ENCODE results near the gene RAD9A. TPM values are rescaled to one million over a fixed set of nuclear protein-coding genes. Genes with fewer than 3 reads are reported as not detected.

Gene RAD9A
- total RNA-seq, 2 experiments from 2014 or later, result 59.5 to 60.4 TPM

DNA sequence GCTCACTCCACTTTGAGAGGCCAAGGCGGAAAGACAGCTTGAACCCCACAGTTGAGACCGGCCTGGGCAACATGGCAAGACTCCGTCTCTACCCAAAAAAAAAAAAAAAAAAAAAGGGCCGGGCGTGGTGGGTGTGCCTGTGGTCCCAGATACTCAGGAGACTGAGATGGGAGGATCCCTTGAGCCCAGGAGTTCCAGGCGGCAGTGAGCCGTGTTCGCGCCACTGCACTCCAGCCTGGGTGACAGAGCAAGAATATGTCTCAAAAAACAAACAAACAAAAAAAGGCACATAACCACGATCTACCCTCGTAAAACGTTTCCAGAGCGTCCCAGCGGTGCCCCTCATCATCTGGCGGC is 861 bp upstream of the RAD9A start:
- peak overlapping the region; percentile 79 for H3K27ac Mint-ChIP-seq
- H3K27me3 Mint-ChIP-seq (ENCODE audit: low read depth), result no peaks in the 10 kb centered on the region
- ATAC-seq (no peak), DNase-seq (no peak)
- H3K4me3 Mint-ChIP-seq, result peak overlapping the region; percentile 97
- CTCF ChIA-PET, result interaction anchor here (1.8 to 31.4 kb wide), 7 partner anchors 9 to 129 kb away, joined by 4 to 998 read pairs (median 10); partner anchors contain the start of genes POLD4, PPP1CA and PTPRCAP
- H3K4me1 Mint-ChIP-seq (ENCODE audit: low read depth), result peaks cover 45% of the 10 kb centered on the region
- H3K36me3 Mint-ChIP-seq (ENCODE audit: low read depth), result peaks cover 26% of the 10 kb centered on the region
- POLR2A ChIA-PET, result interaction anchor here (0.6 to 2.6 kb wide), 6 partner anchors 10 to 88 kb away, joined by 3 to 33 read pairs (median 8); partner anchors contain the start of genes PPP1CA and PTPRCAP
- no peaks in the 10 kb centered on the region for H3K9me3 Mint-ChIP-seq (ENCODE audit: insufficient read depth)

DNA sequence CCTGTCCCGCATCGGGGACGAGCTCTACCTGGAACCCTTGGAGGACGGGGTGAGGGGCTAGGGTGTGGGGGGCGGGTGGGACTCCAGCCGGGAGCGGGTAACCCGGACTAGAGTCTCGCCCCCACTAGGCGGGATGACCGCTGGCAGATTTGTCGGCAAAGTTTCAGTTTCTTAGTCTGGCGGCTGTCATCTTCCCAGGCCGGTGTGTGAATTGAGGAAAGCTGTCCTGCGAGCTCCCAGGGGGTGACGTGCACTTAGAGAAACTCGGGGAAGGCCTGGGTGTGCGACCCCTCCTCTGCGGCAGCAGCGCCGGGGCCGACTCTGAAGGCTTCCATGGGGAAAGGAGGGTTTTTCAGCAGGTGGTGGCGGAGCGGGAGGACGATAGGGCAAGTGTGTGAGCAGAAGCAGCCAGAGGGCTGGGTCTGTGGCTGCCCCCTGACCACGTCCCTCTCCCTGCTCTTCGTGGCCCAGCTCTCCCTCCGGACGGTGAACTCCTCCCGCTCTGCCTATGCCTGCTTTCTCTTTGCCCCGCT is 463 bp downstream of the RAD9A start:
- H3K4me3 Mint-ChIP-seq, result peak overlapping the region; percentile 97
- peak overlapping the region; percentile 83 for H3K27ac Mint-ChIP-seq
- no peaks in the 10 kb centered on the region for H3K9me3 Mint-ChIP-seq (ENCODE audit: insufficient read depth)
- ATAC-seq (peak; percentile 3), DNase-seq (no peak)
- ChIA-PET CTCF (interaction anchor here (0.7 to 31.4 kb wide), 11 partner anchors 9 to 130 kb away, joined by 3 to 998 read pairs (median 7); partner anchors contain the start of genes PITPNM1, POLD4, PPP1CA and PTPRCAP), POLR2A (interaction anchor here (0.5 to 2.6 kb wide), 15 partner anchors 9 to 219 kb away, joined by 3 to 33 read pairs (median 4); partner anchors contain the start of genes PPP1CA, PTPRCAP, RPS6KB2 and TBC1D10C)
- H3K36me3 Mint-ChIP-seq (ENCODE audit: low read depth), result peaks cover 37% of the 10 kb centered on the region
- peaks cover 57% of the 10 kb centered on the region for H3K4me1 Mint-ChIP-seq (ENCODE audit: low read depth)
- no peaks in the 10 kb centered on the region for H3K27me3 Mint-ChIP-seq (ENCODE audit: low read depth)

DNA sequence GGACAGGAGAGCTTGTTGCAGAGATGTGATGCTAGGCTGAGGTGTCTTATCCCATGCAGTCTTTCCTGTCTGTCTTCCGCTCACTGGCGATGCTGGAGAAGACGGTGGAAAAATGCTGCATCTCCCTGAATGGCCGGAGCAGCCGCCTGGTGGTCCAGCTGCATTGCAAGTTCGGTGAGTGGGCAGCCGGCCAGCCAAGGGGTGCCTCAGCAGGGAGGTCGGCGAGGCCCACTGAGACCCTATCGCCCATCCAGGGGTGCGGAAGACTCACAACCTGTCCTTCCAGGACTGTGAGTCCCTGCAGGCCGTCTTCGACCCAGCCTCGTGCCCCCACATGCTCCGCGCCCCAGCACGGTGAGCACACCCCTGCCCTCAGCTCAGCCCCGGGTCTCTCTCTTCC is 1.7 kb downstream of the RAD9A start:
- H3K9me3 Mint-ChIP-seq (ENCODE audit: insufficient read depth), result no peaks in the 10 kb centered on the region
- ChIA-PET POLR2A (no interaction called here), CTCF (interaction anchor here (4.1 to 31.4 kb wide), 3 partner anchors 8 to 36 kb away, joined by 32 to 998 read pairs (median 36); partner anchors contain the start of genes POLD4 and PPP1CA)
- peaks cover 48% of the 10 kb centered on the region for H3K36me3 Mint-ChIP-seq (ENCODE audit: low read depth)
- H3K4me1 Mint-ChIP-seq (ENCODE audit: low read depth), result peaks cover 69% of the 10 kb centered on the region
- H3K4me3 Mint-ChIP-seq, result peak overlapping the region; percentile 97
- H3K27me3 Mint-ChIP-seq (ENCODE audit: low read depth), result no peaks in the 10 kb centered on the region
- H3K27ac Mint-ChIP-seq, result peak overlapping the region; percentile 18
- no peak for DNase-seq
- no peak for ATAC-seq

DNA sequence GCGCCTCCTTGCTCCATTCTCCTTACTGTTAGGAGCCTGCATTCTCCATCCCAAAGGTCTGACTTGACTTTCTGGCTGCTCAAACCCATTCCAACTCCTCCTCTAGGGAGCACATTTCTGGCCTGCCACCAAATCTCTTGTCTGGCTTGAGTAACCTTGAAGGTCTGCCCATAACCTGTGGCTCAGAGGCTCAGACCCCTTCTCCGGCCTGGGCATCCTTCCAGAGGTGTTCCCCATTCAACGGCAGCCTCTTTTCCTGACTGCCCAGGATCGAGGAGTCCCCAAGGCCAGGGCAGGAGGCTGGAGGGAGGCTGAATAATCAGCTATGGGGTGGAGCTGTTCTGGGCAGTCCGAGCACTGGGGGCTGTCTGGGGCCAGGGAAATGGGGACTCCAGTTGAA is 2.2 kb downstream of the RAD9A start:
- peaks cover 72% of the 10 kb centered on the region for H3K4me1 Mint-ChIP-seq (ENCODE audit: low read depth)
- CTCF ChIA-PET, result interaction anchor here (4.1 to 31.4 kb wide), 3 partner anchors 8 to 36 kb away, joined by 32 to 998 read pairs (median 36); partner anchors contain the start of genes POLD4 and PPP1CA
- no peaks in the 10 kb centered on the region for H3K27me3 Mint-ChIP-seq (ENCODE audit: low read depth)
- ATAC-seq (no peak), DNase-seq (no peak)
- peak overlapping the region; percentile 22 for H3K4me3 Mint-ChIP-seq
- POLR2A ChIA-PET, result no interaction called here
- H3K27ac Mint-ChIP-seq, result peak overlapping the region; percentile 18
- no peaks in the 10 kb centered on the region for H3K9me3 Mint-ChIP-seq (ENCODE audit: insufficient read depth)
- peaks cover 52% of the 10 kb centered on the region for H3K36me3 Mint-ChIP-seq (ENCODE audit: low read depth)

DNA sequence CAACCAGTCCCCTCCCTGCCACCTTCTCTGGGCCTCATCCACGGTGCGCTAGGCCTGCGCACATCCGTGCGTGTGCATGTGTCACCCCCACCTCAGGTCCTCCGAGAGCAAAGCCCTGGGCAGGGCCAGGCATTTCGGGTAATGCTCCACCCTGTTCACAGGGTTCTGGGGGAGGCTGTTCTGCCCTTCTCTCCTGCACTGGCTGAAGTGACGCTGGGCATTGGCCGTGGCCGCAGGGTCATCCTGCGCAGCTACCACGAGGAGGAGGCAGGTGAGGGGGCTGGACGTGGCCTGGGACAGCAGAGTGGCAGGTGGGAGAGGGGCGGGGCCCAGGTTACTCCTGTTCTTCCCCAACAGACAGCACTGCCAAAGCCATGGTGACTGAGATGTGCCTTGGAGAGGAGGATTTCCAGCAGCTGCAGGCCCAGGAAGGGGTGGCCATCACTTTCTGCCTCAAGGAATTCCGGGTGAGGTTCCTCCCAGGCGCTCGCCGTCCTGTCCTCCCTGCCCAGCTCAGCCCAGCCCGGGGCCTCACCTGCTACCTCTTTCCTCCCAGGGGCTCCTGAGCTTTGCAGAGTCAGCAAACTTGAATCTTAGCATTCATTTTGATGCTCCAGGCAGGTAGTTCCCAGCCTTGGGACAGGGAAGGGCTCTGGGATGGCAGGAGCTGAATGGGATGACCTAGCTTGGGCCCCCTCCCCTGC is 3.9 kb downstream of the RAD9A start:
- ATAC-seq (no peak), DNase-seq (no peak)
- peaks cover 74% of the 10 kb centered on the region for H3K4me1 Mint-ChIP-seq (ENCODE audit: low read depth)
- ChIA-PET CTCF (interaction anchor here (1.1 to 31.4 kb wide), 3 partner anchors 23 to 49 kb away, joined by 3 to 998 read pairs (median 3); partner anchors contain the start of gene POLD4), POLR2A (interaction anchor here (0.7 to 3.2 kb wide), 5 partner anchors 9 to 219 kb away, joined by 3 to 11 read pairs (median 4); partner anchors contain the start of genes PTPRCAP and TBC1D10C)
- H3K27me3 Mint-ChIP-seq (ENCODE audit: low read depth), result no peaks in the 10 kb centered on the region
- peak overlapping the region; percentile 89 for H3K27ac Mint-ChIP-seq
- H3K9me3 Mint-ChIP-seq (ENCODE audit: insufficient read depth), result no peaks in the 10 kb centered on the region
- H3K36me3 Mint-ChIP-seq (ENCODE audit: low read depth), result peaks cover 69% of the 10 kb centered on the region
- no peak overlapping the region for H3K4me3 Mint-ChIP-seq

DNA sequence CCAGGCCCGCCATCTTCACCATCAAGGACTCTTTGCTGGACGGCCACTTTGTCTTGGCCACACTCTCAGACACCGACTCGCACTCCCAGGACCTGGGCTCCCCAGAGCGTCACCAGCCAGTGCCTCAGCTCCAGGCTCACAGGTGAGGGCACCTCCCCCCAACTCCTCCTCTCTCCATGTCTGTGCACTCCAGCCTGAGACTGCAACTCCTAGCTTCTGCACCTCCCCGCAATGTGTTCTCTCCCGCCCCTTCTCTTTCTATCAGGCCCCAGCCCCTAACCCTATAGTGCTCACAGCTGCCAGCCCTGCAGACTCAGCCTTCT is 4.4 kb downstream of the RAD9A start:
- no peak for ATAC-seq
- Mint-ChIP-seq H3K36me3 (ENCODE audit: low read depth) (peaks cover 70% of the 10 kb centered on the region), H3K27ac (peak overlapping the region; percentile 89)

DNA sequence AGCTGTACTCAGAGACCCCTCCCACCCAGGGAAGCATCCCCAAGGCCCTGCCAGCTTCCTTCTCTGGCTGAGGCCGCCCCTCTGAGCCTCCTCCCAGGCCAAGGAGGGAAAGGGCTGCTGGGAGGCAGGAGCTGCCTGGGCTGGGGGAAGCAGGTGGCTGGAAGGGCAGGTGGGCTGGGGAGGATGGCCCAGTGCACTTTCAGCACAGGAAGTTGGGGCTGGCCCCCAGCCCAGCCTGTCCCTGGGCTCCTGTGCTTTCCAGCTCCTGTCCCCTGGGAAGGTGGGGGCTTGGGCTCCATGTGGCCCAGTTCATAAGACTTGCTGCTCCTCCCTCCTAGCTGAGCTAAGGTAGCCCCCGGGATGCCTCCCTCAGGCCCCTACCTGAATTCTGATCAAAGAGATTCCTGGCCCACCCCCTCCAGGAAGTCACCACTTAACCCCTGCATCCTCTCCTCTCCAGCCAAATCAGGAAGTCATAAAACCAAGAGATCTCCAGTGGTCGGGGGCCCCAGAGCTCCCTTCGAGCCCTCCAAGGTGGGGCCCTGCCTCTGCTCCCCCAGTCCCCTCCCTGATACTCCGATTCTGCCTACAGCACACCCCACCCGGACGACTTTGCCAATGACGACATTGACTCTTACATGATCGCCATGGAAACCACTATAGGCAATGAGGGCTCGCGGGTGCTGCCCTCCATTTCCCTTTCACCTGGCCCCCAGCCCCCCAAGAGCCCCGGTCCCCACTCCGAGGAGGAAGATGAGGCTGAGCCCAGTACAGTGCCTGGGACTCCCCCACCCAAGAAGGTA is 5.0 kb downstream of the RAD9A start:
- Mint-ChIP-seq H3K27ac (peak overlapping the region; percentile 89), H3K4me1 (ENCODE audit: low read depth) (peaks cover 67% of the 10 kb centered on the region), H3K36me3 (ENCODE audit: low read depth) (peaks cover 70% of the 10 kb centered on the region), H3K27me3 (ENCODE audit: low read depth) (no peaks in the 10 kb centered on the region), H3K9me3 (ENCODE audit: insufficient read depth) (no peaks in the 10 kb centered on the region), H3K4me3 (peak overlapping the region; percentile 70)
- ATAC-seq (peak; percentile 7), DNase-seq (no peak)
- CTCF ChIA-PET, result interaction anchor here (1.3 to 31.4 kb wide), 3 partner anchors 14 to 39 kb away, joined by 3 to 998 read pairs (median 7); partner anchors contain the start of gene POLD4
- POLR2A ChIA-PET, result interaction anchor here (0.7 to 3.2 kb wide), 6 partner anchors 8 to 218 kb away, joined by 3 to 11 read pairs (median 4); partner anchors contain the start of genes PTPRCAP and TBC1D10C

More for the DNA sequence above, 4.4 kb downstream of the RAD9A start:
- no peak for DNase-seq
- Mint-ChIP-seq H3K4me1 (ENCODE audit: low read depth) (peaks cover 71% of the 10 kb centered on the region), H3K4me3 (no peak overlapping the region), H3K9me3 (ENCODE audit: insufficient read depth) (no peaks in the 10 kb centered on the region), H3K27me3 (ENCODE audit: low read depth) (no peaks in the 10 kb centered on the region)
- ChIA-PET POLR2A (interaction anchor here (0.7 to 3.2 kb wide), 5 partner anchors 8 to 219 kb away, joined by 3 to 11 read pairs (median 4); partner anchors contain the start of genes PTPRCAP and TBC1D10C), CTCF (interaction anchor here (1.3 to 31.4 kb wide), 2 partner anchors 22 to 39 kb away, joined by 3 to 998 read pairs; partner anchors contain the start of gene POLD4)

DNA sequence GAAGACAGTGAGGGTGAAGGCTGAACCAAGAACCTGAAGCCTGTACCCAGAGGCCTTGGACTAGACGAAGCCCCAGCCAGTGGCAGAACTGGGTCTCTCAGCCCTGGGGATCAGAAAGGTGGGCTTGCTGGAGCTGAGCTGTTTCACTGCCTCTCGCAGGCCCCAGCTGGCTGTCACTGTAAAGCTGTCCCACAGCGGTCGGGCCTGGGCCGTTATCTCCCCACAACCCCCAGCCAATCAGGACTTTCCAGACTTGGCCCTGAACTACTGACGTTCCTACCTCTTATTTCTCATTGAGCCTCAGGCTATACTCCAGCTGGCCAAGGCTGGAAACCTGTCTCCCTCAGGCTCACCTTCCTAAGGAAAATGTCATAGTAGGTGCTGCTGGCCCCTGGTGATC is 5.8 kb downstream of the RAD9A start:
- peak overlapping the region; percentile 89 for H3K27ac Mint-ChIP-seq
- H3K27me3 Mint-ChIP-seq (ENCODE audit: low read depth), result no peaks in the 10 kb centered on the region
- ChIA-PET POLR2A (interaction anchor here (0.6 to 3.2 kb wide), 4 partner anchors 11 to 421 kb away, joined by 3 to 11 read pairs (median 4); partner anchors contain the start of gene PTPRCAP), CTCF (interaction anchor here (0.7 to 31.4 kb wide), 3 partner anchors 15 to 40 kb away, joined by 3 to 998 read pairs (median 7); partner anchors contain the start of gene POLD4)
- peak overlapping the region; percentile 63 for H3K4me3 Mint-ChIP-seq
- H3K36me3 Mint-ChIP-seq (ENCODE audit: low read depth), result peaks cover 66% of the 10 kb centered on the region
- DNase-seq (no peak), ATAC-seq (no peak)
- no peaks in the 10 kb centered on the region for H3K9me3 Mint-ChIP-seq (ENCODE audit: insufficient read depth)
- H3K4me1 Mint-ChIP-seq (ENCODE audit: low read depth), result peaks cover 69% of the 10 kb centered on the region

DNA sequence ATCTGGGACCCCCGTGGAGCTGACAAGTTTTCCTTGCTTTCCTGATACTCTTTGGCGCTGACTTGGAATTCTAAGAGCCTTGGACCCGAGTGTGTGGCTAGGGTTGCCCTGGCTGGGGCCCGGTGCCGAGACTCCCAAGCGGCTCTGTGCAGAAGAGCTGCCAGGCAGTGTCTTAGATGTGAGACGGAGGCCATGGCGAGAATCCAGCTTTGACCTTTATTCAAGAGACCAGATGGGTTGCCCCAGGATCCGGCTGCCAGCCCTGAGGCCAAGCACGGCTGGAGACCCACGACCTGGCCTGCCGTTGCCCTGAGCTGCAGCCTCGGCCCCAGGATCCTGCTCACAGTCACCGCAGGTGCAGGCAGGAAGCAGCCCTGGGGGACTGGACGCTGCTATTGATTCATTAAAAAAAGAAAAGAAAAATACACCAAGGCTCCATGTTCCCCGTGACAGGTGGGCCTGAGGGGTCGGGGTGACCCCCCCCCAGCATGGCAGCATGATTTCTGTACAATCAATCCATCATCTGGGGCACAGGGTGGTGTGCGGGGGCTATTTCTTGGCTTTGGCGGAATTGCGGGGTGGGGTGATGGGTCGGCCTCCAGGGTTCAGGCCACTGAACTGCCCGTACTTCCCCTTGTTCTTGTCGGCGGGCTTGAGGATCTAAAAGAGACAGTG is 6.3 kb downstream of the RAD9A start:
- Mint-ChIP-seq H3K4me1 (ENCODE audit: low read depth) (peaks cover 70% of the 10 kb centered on the region), H3K4me3 (peak overlapping the region; percentile 63), H3K27me3 (ENCODE audit: low read depth) (no peaks in the 10 kb centered on the region), H3K27ac (peak overlapping the region; percentile 89), H3K9me3 (ENCODE audit: insufficient read depth) (no peaks in the 10 kb centered on the region), H3K36me3 (ENCODE audit: low read depth) (peaks cover 63% of the 10 kb centered on the region)
- POLR2A ChIA-PET, result interaction anchor here (0.6 to 3.2 kb wide), 4 partner anchors 11 to 422 kb away, joined by 3 to 11 read pairs (median 4); partner anchors contain the start of gene PTPRCAP
- CTCF ChIA-PET, result interaction anchor here (0.7 to 31.4 kb wide), 3 partner anchors 16 to 41 kb away, joined by 3 to 998 read pairs (median 7); partner anchors contain the start of gene POLD4
- no peak for ATAC-seq
- no peak for DNase-seq

DNA sequence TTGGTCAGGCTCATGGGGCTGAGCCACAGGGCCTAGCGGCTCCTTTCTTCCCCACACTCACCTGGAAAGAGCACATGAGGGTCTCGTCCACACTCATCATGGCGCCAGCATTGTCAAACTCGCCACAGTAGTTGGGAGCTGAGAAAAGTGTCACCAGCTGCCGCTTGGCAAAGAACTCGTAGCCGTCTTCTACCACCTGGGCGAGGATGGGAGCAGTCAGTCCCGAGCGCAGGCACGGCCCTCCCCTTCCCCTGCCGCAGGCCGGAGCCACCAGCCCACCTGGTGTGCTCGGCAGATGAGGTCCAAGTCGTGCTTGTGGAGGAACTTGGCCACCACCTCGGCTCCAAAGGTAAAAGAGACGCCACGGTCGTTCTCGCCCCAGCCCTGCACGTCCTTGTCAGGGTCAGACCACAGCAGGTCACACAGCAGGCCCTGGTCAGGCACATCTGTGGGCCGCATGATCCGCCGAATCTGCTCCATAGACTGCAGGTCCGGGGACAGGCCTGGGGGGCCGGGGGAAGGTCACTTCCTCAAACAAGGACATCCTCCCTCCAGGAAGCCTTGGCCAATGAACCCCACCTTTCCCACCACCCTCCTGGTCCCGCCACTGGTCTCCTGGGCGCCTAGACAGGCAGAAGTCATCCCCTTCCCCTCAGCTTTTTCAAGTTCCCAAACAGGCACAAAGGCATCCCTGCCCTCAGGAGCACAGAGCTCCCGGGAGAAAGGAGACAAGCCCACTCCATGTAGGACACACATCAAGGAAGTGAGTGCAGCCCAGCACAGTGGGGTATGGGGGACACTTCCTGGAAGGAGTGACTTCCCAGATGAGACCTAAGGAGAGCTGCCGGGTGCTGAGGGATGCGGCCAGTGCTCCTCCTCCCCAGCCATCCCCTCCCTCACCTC is 7.1 kb downstream of the RAD9A start:
- ChIA-PET CTCF (interaction anchor here (0.8 to 31.4 kb wide), 4 partner anchors 17 to 53 kb away, joined by 4 to 998 read pairs (median 20); partner anchors contain the start of gene POLD4), POLR2A (interaction anchor here (3.2 to 6.9 kb wide), 2 partner anchors 38 to 39 kb away, joined by 11 to 109 read pairs; partner anchors contain the start of gene PTPRCAP)
- Mint-ChIP-seq H3K4me1 (ENCODE audit: low read depth) (peaks cover 68% of the 10 kb centered on the region), H3K4me3 (peak overlapping the region; percentile 40), H3K9me3 (ENCODE audit: insufficient read depth) (no peaks in the 10 kb centered on the region), H3K36me3 (ENCODE audit: low read depth) (peaks cover 59% of the 10 kb centered on the region), H3K27me3 (ENCODE audit: low read depth) (no peaks in the 10 kb centered on the region), H3K27ac (peak overlapping the region; percentile 64)
- DNase-seq, result no peak
- ATAC-seq, result no peak
